HL-60 (cell line): ENCODE measurements around the gene TXLNA.

Source experiments
- DNase-seq, 2 experiments: peaks; one replicate each; pipeline ENCODE4 v3.0.0-alpha.2; 2010 to 2020; ENCODE audit warnings: low read depth in 1 of 2, low spot score in 1 of 2
- H3K27ac ChIP-seq: fragments of 250-450 bp; sonication (Bioruptor Pico); replicated peaks from 2 replicates; pipeline ENCODE4 v1.5.1; 2020; ENCODE audit warnings: mild to moderate bottlenecking, moderate library complexity
- H3K27me3 ChIP-seq: fragments of 250-450 bp; sonication (Bioruptor Pico); 2 replicates; pipeline ENCODE4 v1.5.1; 2021; ENCODE audit warnings: mild to moderate bottlenecking, moderate library complexity; ENCODE audit not compliant: insufficient read depth, poor library complexity, severe bottlenecking
- H3K4me3 ChIP-seq: replicated peaks from 2 replicates; pipeline ENCODE4 v1.5.1; 2011; ENCODE audit warnings: mild to moderate bottlenecking, control low read depth, low read length; ENCODE audit not compliant: insufficient read depth
- GABPA ChIP-seq: IDR thresholded peaks from 2 replicates; pipeline ENCODE4 v1.6.1; 2012; ENCODE audit warnings: low read depth
- POLR2AphosphoS5 ChIP-seq: IDR thresholded peaks from 2 replicates; pipeline ENCODE4 v1.6.1; 2012; ENCODE audit warnings: low read depth
- SPI1 ChIP-seq: IDR thresholded peaks from 2 replicates; pipeline ENCODE4 v1.6.1; 2012; ENCODE audit warnings: low read depth, mild to moderate bottlenecking, borderline replicate concordance
- TF ChIP-seq, protein P1 (sequence below): IDR thresholded peaks from 2 replicates; pipeline ENCODE4 v1.6.1; 2012; ENCODE audit warnings: low read depth; ENCODE audit not compliant: insufficient replicate concordance
- TF ChIP-seq, protein P2 (sequence below): IDR thresholded peaks from one replicate; pipeline ENCODE4 v1.5.1; 2011; ENCODE audit warnings: low read length, control low read depth, inconsistent platforms; ENCODE audit not compliant: insufficient read depth

TXLNA gene

DNA sequence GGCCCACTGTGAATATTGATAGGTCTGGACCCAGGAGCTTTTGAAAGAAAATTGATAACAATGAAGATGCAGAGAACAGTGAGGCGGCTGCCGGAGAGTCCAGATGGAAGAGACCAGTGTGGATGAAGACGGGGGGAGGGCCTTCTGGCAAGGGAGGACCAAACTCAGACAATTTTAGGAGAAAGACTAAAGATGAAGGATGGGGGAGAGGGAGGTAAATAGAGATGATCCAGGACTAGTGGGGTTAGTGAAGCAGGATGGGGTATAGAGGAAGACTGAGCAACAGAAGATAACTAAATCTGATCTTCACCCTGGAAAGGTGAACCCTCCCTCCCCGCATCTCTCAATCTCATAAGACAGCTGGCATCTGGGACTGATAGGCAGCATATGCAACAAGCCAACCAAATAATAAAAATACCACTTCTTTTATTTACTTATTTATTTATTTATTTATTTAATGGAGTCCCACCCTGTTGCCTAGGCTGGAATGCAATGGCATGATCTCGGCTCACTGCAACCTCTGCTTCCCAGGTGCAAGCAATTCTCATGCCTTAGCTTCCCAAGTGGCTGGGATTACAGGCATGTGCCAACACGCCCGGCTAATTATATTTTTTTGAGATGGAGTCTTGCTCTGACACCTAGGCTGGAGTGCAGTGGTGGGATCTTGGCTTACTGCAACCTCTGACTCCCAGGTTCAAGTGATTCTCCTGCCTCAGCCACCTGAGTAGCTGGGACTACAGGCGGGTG, 53.3 kb downstream of the TXLNA start:
- no peak for DNase-seq
- H3K4me3 ChIP-seq: no peak overlapping the region

DNA sequence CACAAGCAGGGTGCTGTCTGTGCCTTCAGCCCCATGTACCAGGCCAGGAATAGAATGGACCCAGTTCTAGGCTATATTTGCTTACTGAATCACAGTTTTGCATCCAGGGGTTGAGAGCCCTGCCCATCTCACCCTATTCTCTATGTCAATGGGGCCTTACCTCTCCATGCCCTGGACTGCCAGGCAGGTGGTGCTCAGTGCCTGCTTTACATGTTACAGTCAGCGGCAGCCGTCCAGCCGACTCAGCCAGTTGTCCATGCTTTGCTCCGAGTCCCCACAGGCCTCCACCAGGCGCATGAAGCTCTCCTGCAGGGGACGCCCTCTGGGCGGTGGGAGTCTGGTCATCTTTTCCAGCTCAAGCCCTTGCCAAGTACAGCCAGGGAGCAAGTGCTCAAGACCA, 55.3 kb downstream of the TXLNA start:
- no peak for DNase-seq
- H3K27ac ChIP-seq: no peak overlapping the region
- no peak overlapping the region for H3K4me3 ChIP-seq
- no peaks in the 10 kb centered on the region for H3K27me3 ChIP-seq
- TF ChIP-seq GABPA (no peak), POLR2AphosphoS5 (no peak), SPI1 (no peak)
- TF ChIP-seq, protein P1, sequence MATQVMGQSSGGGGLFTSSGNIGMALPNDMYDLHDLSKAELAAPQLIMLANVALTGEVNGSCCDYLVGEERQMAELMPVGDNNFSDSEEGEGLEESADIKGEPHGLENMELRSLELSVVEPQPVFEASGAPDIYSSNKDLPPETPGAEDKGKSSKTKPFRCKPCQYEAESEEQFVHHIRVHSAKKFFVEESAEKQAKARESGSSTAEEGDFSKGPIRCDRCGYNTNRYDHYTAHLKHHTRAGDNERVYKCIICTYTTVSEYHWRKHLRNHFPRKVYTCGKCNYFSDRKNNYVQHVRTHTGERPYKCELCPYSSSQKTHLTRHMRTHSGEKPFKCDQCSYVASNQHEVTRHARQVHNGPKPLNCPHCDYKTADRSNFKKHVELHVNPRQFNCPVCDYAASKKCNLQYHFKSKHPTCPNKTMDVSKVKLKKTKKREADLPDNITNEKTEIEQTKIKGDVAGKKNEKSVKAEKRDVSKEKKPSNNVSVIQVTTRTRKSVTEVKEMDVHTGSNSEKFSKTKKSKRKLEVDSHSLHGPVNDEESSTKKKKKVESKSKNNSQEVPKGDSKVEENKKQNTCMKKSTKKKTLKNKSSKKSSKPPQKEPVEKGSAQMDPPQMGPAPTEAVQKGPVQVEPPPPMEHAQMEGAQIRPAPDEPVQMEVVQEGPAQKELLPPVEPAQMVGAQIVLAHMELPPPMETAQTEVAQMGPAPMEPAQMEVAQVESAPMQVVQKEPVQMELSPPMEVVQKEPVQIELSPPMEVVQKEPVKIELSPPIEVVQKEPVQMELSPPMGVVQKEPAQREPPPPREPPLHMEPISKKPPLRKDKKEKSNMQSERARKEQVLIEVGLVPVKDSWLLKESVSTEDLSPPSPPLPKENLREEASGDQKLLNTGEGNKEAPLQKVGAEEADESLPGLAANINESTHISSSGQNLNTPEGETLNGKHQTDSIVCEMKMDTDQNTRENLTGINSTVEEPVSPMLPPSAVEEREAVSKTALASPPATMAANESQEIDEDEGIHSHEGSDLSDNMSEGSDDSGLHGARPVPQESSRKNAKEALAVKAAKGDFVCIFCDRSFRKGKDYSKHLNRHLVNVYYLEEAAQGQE: no peak
- TF ChIP-seq, protein P2, sequence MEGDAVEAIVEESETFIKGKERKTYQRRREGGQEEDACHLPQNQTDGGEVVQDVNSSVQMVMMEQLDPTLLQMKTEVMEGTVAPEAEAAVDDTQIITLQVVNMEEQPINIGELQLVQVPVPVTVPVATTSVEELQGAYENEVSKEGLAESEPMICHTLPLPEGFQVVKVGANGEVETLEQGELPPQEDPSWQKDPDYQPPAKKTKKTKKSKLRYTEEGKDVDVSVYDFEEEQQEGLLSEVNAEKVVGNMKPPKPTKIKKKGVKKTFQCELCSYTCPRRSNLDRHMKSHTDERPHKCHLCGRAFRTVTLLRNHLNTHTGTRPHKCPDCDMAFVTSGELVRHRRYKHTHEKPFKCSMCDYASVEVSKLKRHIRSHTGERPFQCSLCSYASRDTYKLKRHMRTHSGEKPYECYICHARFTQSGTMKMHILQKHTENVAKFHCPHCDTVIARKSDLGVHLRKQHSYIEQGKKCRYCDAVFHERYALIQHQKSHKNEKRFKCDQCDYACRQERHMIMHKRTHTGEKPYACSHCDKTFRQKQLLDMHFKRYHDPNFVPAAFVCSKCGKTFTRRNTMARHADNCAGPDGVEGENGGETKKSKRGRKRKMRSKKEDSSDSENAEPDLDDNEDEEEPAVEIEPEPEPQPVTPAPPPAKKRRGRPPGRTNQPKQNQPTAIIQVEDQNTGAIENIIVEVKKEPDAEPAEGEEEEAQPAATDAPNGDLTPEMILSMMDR: no peak

More for the DNA sequence above, 53.3 kb downstream of the TXLNA start:
- Histone ChIP-seq H3K27me3 (no peaks in the 10 kb centered on the region), H3K27ac (no peak overlapping the region)
- TF ChIP-seq, protein P1: no peak
- TF ChIP-seq, protein P2: no peak
- TF ChIP-seq POLR2AphosphoS5 (no peak), SPI1 (no peak), GABPA (no peak)

DNA sequence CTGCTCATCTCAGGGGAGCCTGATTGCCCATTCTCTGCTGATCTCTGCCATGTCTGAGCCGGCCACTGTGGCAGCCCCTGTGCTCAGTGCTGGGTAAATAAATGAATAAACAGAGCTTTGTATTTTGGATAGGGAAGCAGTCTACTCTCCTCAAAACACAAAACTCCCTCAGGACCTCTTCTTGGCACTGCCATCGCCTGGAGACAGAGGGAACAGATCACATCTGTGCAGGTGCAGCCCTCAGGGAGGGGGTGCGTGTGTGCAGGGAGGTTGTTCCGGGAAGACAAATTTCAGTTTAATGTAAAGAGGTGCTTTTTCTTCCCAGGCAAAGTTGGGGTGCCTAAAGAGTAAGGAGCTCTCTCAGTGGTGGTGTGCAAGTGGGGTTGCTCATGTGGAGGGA, 59.9 kb downstream of the TXLNA start:
- H3K27me3 ChIP-seq: no peaks in the 10 kb centered on the region
- no peak for DNase-seq
- no peak overlapping the region for H3K4me3 ChIP-seq
- TF ChIP-seq, protein P2: no peak
- TF ChIP-seq, protein P1: no peak
- TF ChIP-seq POLR2AphosphoS5 (no peak), GABPA (no peak), SPI1 (no peak)
- no peak overlapping the region for H3K27ac ChIP-seq
